ENCODE data around the gene YBX3. TPM values are rescaled to one million over a fixed set of nuclear protein-coding genes. Genes with fewer than 3 reads are reported as not detected.

YBX3 gene
- total and polyA plus RNA-seq, 10 donors: 87.0 to 250 (median 174) TPM

- 32 to 91% (median 48%) methylated on average over 2 of the region's 2 CpGs for WGBS, 5 donors
- Histone ChIP-seq H3K9me3 (no peaks in the 10 kb centered on the region), H3K4me1 (peaks cover 0 to 31% (median 0%) of the 10 kb centered on the region in 6 donors), H3K27ac (no peak overlapping the region), H3K27me3 (replicated peaks in 1 of 7) (no peaks in the 10 kb centered on the region), H3K36me3 (peaks cover 0 to 100% (median 44%) of the 10 kb centered on the region in 6 donors), H3K4me3 (no peak overlapping the region)
- intact Hi-C loops (cut with DNase I; ENCODE audit: low total_unique reads): no loop called here
- TF ChIP-seq POLR2A (IDR thresholded peaks at IDR 0.05) (no peak), POLR2AphosphoS5 (IDR thresholded peaks at IDR 0.05) (no peak), CTCF (IDR thresholded peaks at IDR 0.05 in 8 of 11, conservative IDR thresholded peaks at IDR 0.05 in 3 of 11) (no peak)
- DNase-seq: no peak
Observed at GRCh38 chr12:10705655-10706054, 17.5 kb downstream of the YBX3 start.

GRCh38 chr12:10701843-10702242 lies 21.3 kb downstream of the YBX3 start:
- H3K36me3 ChIP-seq: peaks cover 0 to 95% (median 43%) of the 10 kb centered on the region in 6 donors
- H3K4me3 ChIP-seq: no peak overlapping the region
- no peak for DNase-seq
- 93 to 97% (median 94%) methylated on average over 14 of the region's 14 CpGs for WGBS, 5 donors
- H3K4me1 ChIP-seq: peaks cover 0 to 9% (median 0%) of the 10 kb centered on the region in 6 donors
- H3K9me3 ChIP-seq: no peaks in the 10 kb centered on the region
- peak in 1 of 3 donors; percentile 23 for TF ChIP-seq POLR2AphosphoS5 (IDR thresholded peaks at IDR 0.05)
- TF ChIP-seq POLR2A (IDR thresholded peaks at IDR 0.05): no peak
- intact Hi-C loops (cut with DNase I; ENCODE audit: low total_unique reads): no loop called here
- no peaks in the 10 kb centered on the region for H3K27me3 ChIP-seq (replicated peaks in 1 of 7)
- peak overlapping the region in 1 of 8 donors; percentile 24 for H3K27ac ChIP-seq

- intact Hi-C loops (cut with DNase I; ENCODE audit: low total_unique reads): no loop called here
- peak overlapping the region in 2 of 8 donors; percentile 24 to 27 for H3K27ac ChIP-seq
- WGBS, 5 donors: 53 to 65% (median 65%) methylated on average over 3 of the region's 3 CpGs
- no peak for DNase-seq
- TF ChIP-seq POLR2A (IDR thresholded peaks at IDR 0.05) (no peak), CTCF (IDR thresholded peaks at IDR 0.05 in 8 of 11, conservative IDR thresholded peaks at IDR 0.05 in 3 of 11) (no peak), POLR2AphosphoS5 (IDR thresholded peaks at IDR 0.05) (no peak)
- no peak overlapping the region for H3K4me3 ChIP-seq
- no peaks in the 10 kb centered on the region for H3K27me3 ChIP-seq (replicated peaks in 1 of 7)
- H3K4me1 ChIP-seq: peaks cover 0 to 9% (median 0%) of the 10 kb centered on the region in 6 donors
- H3K9me3 ChIP-seq: no peaks in the 10 kb centered on the region
- peaks cover 0 to 89% (median 43%) of the 10 kb centered on the region in 6 donors for H3K36me3 ChIP-seq
Observed at GRCh38 chr12:10701131-10701681, 21.9 kb downstream of the YBX3 start.

GRCh38 chr12:10700581-10700980 lies 22.5 kb downstream of the YBX3 start:
- intact Hi-C loops (cut with DNase I; ENCODE audit: low total_unique reads): no loop called here
- H3K27me3 ChIP-seq (replicated peaks in 1 of 7): no peaks in the 10 kb centered on the region
- H3K27ac ChIP-seq: peak overlapping the region in 2 of 8 donors; percentile 24 to 27
- TF ChIP-seq POLR2A (IDR thresholded peaks at IDR 0.05): no peak
- TF ChIP-seq CTCF (IDR thresholded peaks at IDR 0.05 in 8 of 11, conservative IDR thresholded peaks at IDR 0.05 in 3 of 11): no peak
- no peak for TF ChIP-seq POLR2AphosphoS5 (IDR thresholded peaks at IDR 0.05)
- peaks cover 0 to 9% (median 0%) of the 10 kb centered on the region in 6 donors for H3K4me1 ChIP-seq
- no peak for DNase-seq
- H3K36me3 ChIP-seq: peaks cover 0 to 82% (median 43%) of the 10 kb centered on the region in 6 donors
- no peak overlapping the region for H3K4me3 ChIP-seq
- no peaks in the 10 kb centered on the region for H3K9me3 ChIP-seq
- 91 to 96% (median 91%) methylated on average over 3 of the region's 3 CpGs for WGBS, 5 donors
